HepG2 (cell line): ENCODE measurements around the gene LRRC34. TPM values are rescaled to one million over a fixed set of nuclear protein-coding genes. Genes with fewer than 3 reads are reported as not detected.

ENCODE experiments used
- AHDC1 ChIP-seq: sonication (generic); formaldehyde crosslinking; IDR thresholded peaks from 2 replicates; pipeline ENCODE4 v1.5.1; 2020; ENCODE audit warnings: mild to moderate bottlenecking, missing genetic modification reagents, borderline replicate concordance
- EHMT2 ChIP-seq: fragments of 200-600 bp; sonication (generic); IDR thresholded peaks from 2 replicates; pipeline ENCODE4 v1.7.0; 2017; ENCODE audit warnings: antibody characterized with exemption, low read depth, low read length, borderline replicate concordance
- HMGXB3 ChIP-seq: sonication (generic); formaldehyde crosslinking; IDR thresholded peaks from 2 replicates; pipeline ENCODE4 v1.4.0; 2020; ENCODE audit warnings: missing genetic modification reagents, borderline replicate concordance
- HOMEZ ChIP-seq: IDR thresholded peaks from 2 replicates; pipeline ENCODE4 v1.6.1; 2016; ENCODE audit warnings: low read depth
- KAT8 ChIP-seq: IDR thresholded peaks from 2 replicates; pipeline ENCODE4 v1.6.1; 2016; ENCODE audit warnings: missing genetic modification reagents, missing compliant biosample characterization
- MED1 ChIP-seq: sonication (generic); formaldehyde crosslinking; IDR thresholded peaks from 2 replicates; pipeline ENCODE4 v1.4.0; 2020; ENCODE audit warnings: missing genetic modification reagents
- MIER3 ChIP-seq: IDR thresholded peaks from 2 replicates; pipeline ENCODE4 v1.6.1; 2016; ENCODE audit warnings: missing compliant biosample characterization, borderline replicate concordance
- RXRB ChIP-seq: IDR thresholded peaks from 2 replicates; pipeline ENCODE4 v1.6.1; 2016; ENCODE audit warnings: borderline replicate concordance, missing genetic modification reagents, missing compliant biosample characterization
- SALL1 ChIP-seq: sonication (generic); formaldehyde crosslinking; IDR thresholded peaks from 2 replicates; pipeline ENCODE4 v1.8.0; 2022; ENCODE audit warnings: mild to moderate bottlenecking, missing genetic modification reagents
- TFDP1 ChIP-seq: IDR thresholded peaks from 2 replicates; pipeline ENCODE4 v1.6.1; 2016; ENCODE audit warnings: missing compliant biosample characterization, missing genetic modification reagents, borderline replicate concordance
- TOPORS ChIP-seq: sonication (generic); formaldehyde crosslinking; IDR thresholded peaks from 2 replicates; pipeline ENCODE4 v1.8.0; 2023; ENCODE audit warnings: mild to moderate bottlenecking, missing genetic modification reagents
- ZFP1 ChIP-seq: IDR thresholded peaks from 2 replicates; pipeline ENCODE4 v1.6.1; 2016
- ZNF414 ChIP-seq: sonication (generic); formaldehyde crosslinking; IDR thresholded peaks from 2 replicates; pipeline ENCODE4 v1.5.0; 2020; ENCODE audit warnings: missing genetic modification reagents
- ZNF709 ChIP-seq: sonication (generic); formaldehyde crosslinking; IDR thresholded peaks from 2 replicates; pipeline ENCODE4 v1.5.0; 2020; ENCODE audit warnings: mild to moderate bottlenecking, missing genetic modification reagents
- polyA plus RNA-seq, 8 experiments: library from polyadenylated mRNA; depleted of rRNA in 3 of 8; stranded (reverse) in 7 of 8; unstranded in 1 of 8; fragments of >200 nt; fragmentation: Illumina TruSeq in 4 of 8; extraction: Trizol in 4 of 8; gene quantifications; 2 replicates each; pipeline versions ENCODE4 v1.2.1 to v1.2.3, GENCODE V29; 2011 to 2016; ENCODE audit warnings: low read depth in 4 of 8, missing spikeins in 1 of 8, mixed read lengths in 1 of 8; ENCODE audit not compliant: insufficient read depth in 1 of 8
- total RNA-seq, 5 experiments: library from RNA; depleted of rRNA; stranded (reverse); fragments of >200 nt; fragmentation: Illumina TruSeq; extraction: Trizol; gene quantifications; 2 replicates each; pipeline ENCODE4 v1.2.3, GENCODE V29; 2016; ENCODE audit warnings: low read depth in 1 of 5

The LRRC34 gene
- total and polyA plus RNA-seq, 2 of the 13 experiments (the other 11 are each of a cell fraction or from before 2014, with no cell fraction given) = not detected

GRCh38 chr3:169771497-169772304 lies 41.0 kb downstream of the LRRC34 start (continued):
- TF ChIP-seq HMGXB3 = 0 out of 2 replicates have a peak, but pooled peaks have one; percentile 23
- TF ChIP-seq MIER3 (CRISPR knock-in tag) = no peak
- 0 out of 2 replicates have a peak, but pooled peaks have one; percentile 14 for TF ChIP-seq ZNF414 (CRISPR knock-in tag)
- TF ChIP-seq KAT8 (CRISPR knock-in tag) = peak; percentile 72; the same call in 1 of the 2 replicates
- 0 out of 2 replicates have a peak, but pooled peaks have one; percentile 19 for TF ChIP-seq TOPORS (CRISPR knock-in tag)
- peak; percentile 23; the same call in 1 of the 2 replicates for TF ChIP-seq RXRB (CRISPR knock-in tag)
- TF ChIP-seq AHDC1 (CRISPR knock-in tag) = no peak
- 0 out of 2 replicates have a peak, but pooled peaks have one; percentile 42 for TF ChIP-seq ZFP1 (CRISPR knock-in tag)
- TF ChIP-seq ZNF709 (CRISPR knock-in tag) = no peak
- peak; percentile 24; the same call in 1 of the 2 replicates for TF ChIP-seq HOMEZ
- no peak for TF ChIP-seq EHMT2
- TF ChIP-seq SALL1 (CRISPR knock-in tag) = peak; percentile 61
- 0 out of 2 replicates have a peak, but pooled peaks have one; percentile 14 for TF ChIP-seq MED1 (CRISPR knock-in tag)
- 0 out of 2 replicates have a peak, but pooled peaks have one; percentile 1 for TF ChIP-seq TFDP1 (CRISPR knock-in tag)
